ENCODE measurements around the gene CCDC187.

Gene CCDC187

DNA sequence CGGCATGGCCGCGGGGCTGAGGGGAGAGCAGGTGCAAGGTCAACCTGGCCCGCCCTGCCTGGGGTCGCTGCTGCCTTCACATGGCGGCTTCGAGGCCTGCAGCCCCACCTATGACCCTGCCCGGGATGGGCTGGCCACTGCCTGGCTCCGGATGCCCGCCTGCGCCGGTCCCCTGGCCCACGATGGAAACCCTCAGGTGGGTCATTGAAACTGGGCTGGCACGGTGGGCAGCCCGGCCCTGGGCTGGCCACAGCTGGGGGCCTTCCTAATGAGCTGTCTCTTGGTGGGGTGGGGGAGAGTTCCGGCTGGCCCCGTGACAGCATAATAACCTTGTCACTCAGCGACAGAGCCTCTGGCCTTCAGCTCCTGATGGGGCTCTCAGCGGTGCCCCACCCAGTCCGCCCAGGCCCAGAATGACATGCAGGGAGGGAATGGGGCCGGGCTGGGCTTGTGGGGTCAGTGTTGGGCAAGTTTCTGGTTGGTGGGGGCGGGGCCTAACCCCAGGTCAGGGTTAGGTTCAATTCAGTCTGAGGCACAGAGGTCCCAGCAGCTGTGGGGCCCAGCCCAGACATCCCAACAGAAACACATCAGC, at the start of gene CCDC187:
Gene CCDC187, minus strand, starts transcription at position 270 of the 592 bp plus-strand sequence. Its CDS starts 264 bp downstream, at position 6.
- no peak for TF ChIP-seq GATA2 (IDR thresholded peaks at IDR 0.05; ENCODE audit: low read depth, low read length)
- TF ChIP-seq GATA3 (IDR thresholded peaks at IDR 0.05; ENCODE audit: low read depth, low read length), result no peak

DNA sequence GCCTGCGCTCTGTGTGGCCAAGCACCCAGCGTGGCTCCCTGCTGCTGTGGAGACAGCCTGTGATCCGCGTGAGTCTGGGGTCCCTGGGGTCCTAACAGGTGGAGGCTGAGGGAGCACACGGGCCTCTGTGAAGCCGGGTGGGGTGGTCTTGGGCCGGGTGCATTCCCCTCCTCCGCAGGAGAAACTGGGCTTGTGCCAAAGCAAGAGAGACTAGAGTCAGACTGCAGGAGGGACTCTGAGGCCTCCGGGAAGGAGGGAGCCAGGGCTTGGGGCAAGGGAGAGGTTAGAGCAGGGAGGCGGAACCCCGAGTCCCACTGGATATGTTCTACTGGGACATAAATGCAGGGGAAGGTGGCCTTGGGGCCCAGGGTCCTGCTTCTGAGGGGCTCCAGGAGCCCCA, 49.2 kb upstream of the CCDC187 start:
- no peak for TF ChIP-seq GATA3 (IDR thresholded peaks at IDR 0.05; ENCODE audit: low read depth, low read length)
- TF ChIP-seq GATA2 (IDR thresholded peaks at IDR 0.05; ENCODE audit: low read depth, low read length), result no peak

- TF ChIP-seq GATA3 (IDR thresholded peaks at IDR 0.05; ENCODE audit: low read depth, low read length), result no peak
- TF ChIP-seq GATA2 (IDR thresholded peaks at IDR 0.05; ENCODE audit: low read depth, low read length), result no peak
Observed at GRCh38 chr9:136352682-136353081, 48.8 kb upstream of the CCDC187 start.

- no peak for TF ChIP-seq GATA3 (IDR thresholded peaks at IDR 0.05; ENCODE audit: low read depth, low read length)
- no peak for TF ChIP-seq GATA2 (IDR thresholded peaks at IDR 0.05; ENCODE audit: low read depth, low read length)
Observed at GRCh38 chr9:136351252-136351800, 47.4 kb upstream of the CCDC187 start.

GRCh38 chr9:136349546-136349945, 45.7 kb upstream of the CCDC187 start:
- TF ChIP-seq GATA3 (IDR thresholded peaks at IDR 0.05; ENCODE audit: low read depth, low read length) (no peak), GATA2 (IDR thresholded peaks at IDR 0.05; ENCODE audit: low read depth, low read length) (no peak)

DNA sequence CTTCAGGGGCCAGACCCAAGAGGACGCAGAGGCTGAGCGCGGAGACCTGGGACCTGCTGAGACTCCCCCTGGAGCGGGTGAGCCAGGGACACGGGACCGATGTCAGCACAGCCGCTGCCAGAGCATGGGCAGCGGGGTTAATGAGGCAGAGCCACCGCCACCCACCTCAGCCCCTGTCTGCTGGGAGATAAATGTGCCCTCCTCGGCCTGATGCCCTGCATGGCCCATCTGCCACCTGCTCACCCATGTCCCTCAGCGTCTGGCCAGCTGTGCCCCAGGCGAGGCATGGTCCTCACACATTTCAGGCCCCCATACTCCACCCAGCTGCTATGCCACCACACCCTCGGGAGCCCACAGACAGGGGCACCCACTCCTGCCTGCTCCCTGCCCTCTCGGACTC, 44.8 kb upstream of the CCDC187 start:
- TF ChIP-seq GATA2 (IDR thresholded peaks at IDR 0.05; ENCODE audit: low read depth, low read length) (no peak), GATA3 (IDR thresholded peaks at IDR 0.05; ENCODE audit: low read depth, low read length) (no peak)

GRCh38 chr9:136347472-136348256, 43.8 kb upstream of the CCDC187 start:
- TF ChIP-seq GATA2 (IDR thresholded peaks at IDR 0.05; ENCODE audit: low read depth, low read length) (no peak), GATA3 (IDR thresholded peaks at IDR 0.05; ENCODE audit: low read depth, low read length) (no peak)

- TF ChIP-seq GATA2 (IDR thresholded peaks at IDR 0.05; ENCODE audit: low read depth, low read length) (no peak), GATA3 (IDR thresholded peaks at IDR 0.05; ENCODE audit: low read depth, low read length) (no peak)
Observed at GRCh38 chr9:136346927-136347465, 43.1 kb upstream of the CCDC187 start.

DNA sequence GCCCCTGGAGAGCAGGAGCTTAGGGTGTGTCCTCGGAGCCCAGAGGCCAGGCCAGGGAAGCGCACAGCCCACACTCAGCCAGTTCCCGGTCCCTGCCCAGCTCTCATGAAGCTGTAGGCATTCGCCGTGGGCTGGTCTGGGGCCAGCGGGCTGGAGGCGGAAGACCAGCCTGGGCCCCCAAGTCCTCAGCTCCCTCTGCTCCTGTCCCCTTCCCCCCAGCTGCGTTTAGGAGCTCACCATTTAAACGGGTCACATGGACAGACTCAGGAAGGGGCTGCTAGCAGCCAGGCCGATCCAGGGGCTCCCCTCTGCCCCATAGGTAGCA, 42.2 kb upstream of the CCDC187 start:
- TF ChIP-seq GATA3 (IDR thresholded peaks at IDR 0.05; ENCODE audit: low read depth, low read length), result no peak
- no peak for TF ChIP-seq GATA2 (IDR thresholded peaks at IDR 0.05; ENCODE audit: low read depth, low read length)

GRCh38 chr9:136345281-136346156, 41.6 kb upstream of the CCDC187 start:
- TF ChIP-seq GATA3 (IDR thresholded peaks at IDR 0.05; ENCODE audit: low read depth, low read length), result no peak
- no peak for TF ChIP-seq GATA2 (IDR thresholded peaks at IDR 0.05; ENCODE audit: low read depth, low read length)

- no peak for TF ChIP-seq GATA3 (IDR thresholded peaks at IDR 0.05; ENCODE audit: low read depth, low read length)
Observed at GRCh38 chr9:136344544-136345280, 40.8 kb upstream of the CCDC187 start.

GRCh38 chr9:136343884-136344269, 40.0 kb upstream of the CCDC187 start:
- TF ChIP-seq GATA3 (IDR thresholded peaks at IDR 0.05; ENCODE audit: low read depth, low read length) (no peak), GATA2 (IDR thresholded peaks at IDR 0.05; ENCODE audit: low read depth, low read length) (no peak)

- TF ChIP-seq GATA3 (IDR thresholded peaks at IDR 0.05; ENCODE audit: low read depth, low read length), result no peak
- no peak for TF ChIP-seq GATA2 (IDR thresholded peaks at IDR 0.05; ENCODE audit: low read depth, low read length)
Observed at GRCh38 chr9:136343121-136343883, 39.4 kb upstream of the CCDC187 start.
